Bronchial epithelial cell (primary cell): ENCODE data around the gene RXFP1. TPM values are rescaled to one million over a fixed set of nuclear protein-coding genes. Genes with fewer than 3 reads are reported as not detected.

Source experiments
- DNase-seq: peaks from one replicate; pipeline ENCODE4 v3.0.0-alpha.2; 2010; ENCODE audit warnings: low read depth
- FAIRE-seq: peaks from 2 replicates; lab custom pipeline; 2011; peaks lifted over from hg19 to GRCh38; lab: Jason Lieb, UNC
- H3K27me3 ChIP-seq: 2 replicates; pipeline ENCODE4 v1.5.1; 2011; ENCODE audit warnings: low read length; ENCODE audit not compliant: control insufficient read depth, insufficient read depth
- H3K36me3 ChIP-seq: 2 replicates; pipeline ENCODE4 v1.5.1; 2011; ENCODE audit warnings: low read length; ENCODE audit not compliant: control insufficient read depth, insufficient read depth
- H3K4me3 ChIP-seq: 2 replicates; pipeline ENCODE4 v1.5.1; 2011; ENCODE audit warnings: mild to moderate bottlenecking, low read depth, low read length, control low read depth
- total RNA-seq: library from RNA; depleted of rRNA; stranded (reverse); fragments of >200 nt; gene quantifications from 2 replicates; pipeline ENCODE4 v1.2.1, GENCODE V29; 2014
- TF ChIP-seq, protein P1 (sequence below): IDR thresholded peaks from 2 replicates; pipeline ENCODE4 v1.5.1; 2011; ENCODE audit warnings: mild to moderate bottlenecking, moderate library complexity, low read length, control low read depth, inconsistent platforms; ENCODE audit not compliant: insufficient read depth, severe bottlenecking

Gene RXFP1
- total RNA-seq, 1 donor from 2014 or later: under 0.01 TPM

DNA sequence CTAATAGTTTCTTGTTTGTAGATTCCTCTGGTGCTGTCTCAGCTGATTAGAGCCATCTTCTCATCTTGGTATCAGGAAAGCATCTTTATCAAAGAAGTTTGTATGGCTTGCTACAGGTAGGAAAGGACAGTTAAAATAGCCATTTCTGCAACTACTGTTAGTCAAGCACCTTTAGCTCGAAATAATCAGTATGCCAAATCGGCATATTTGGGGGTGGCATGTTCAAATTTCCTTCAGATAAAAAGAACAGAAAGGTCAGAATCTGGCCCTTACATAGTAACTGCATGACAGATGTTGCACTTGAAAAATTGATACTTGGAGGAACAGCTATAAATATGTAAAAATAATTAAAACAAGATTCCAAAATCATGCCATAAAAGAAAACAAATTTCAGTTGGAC lies 145.2 kb downstream of the RXFP1 start:
- H3K4me3 ChIP-seq: no peak overlapping the region
- FAIRE-seq (no peak), DNase-seq (no peak)
- TF ChIP-seq, protein P1, sequence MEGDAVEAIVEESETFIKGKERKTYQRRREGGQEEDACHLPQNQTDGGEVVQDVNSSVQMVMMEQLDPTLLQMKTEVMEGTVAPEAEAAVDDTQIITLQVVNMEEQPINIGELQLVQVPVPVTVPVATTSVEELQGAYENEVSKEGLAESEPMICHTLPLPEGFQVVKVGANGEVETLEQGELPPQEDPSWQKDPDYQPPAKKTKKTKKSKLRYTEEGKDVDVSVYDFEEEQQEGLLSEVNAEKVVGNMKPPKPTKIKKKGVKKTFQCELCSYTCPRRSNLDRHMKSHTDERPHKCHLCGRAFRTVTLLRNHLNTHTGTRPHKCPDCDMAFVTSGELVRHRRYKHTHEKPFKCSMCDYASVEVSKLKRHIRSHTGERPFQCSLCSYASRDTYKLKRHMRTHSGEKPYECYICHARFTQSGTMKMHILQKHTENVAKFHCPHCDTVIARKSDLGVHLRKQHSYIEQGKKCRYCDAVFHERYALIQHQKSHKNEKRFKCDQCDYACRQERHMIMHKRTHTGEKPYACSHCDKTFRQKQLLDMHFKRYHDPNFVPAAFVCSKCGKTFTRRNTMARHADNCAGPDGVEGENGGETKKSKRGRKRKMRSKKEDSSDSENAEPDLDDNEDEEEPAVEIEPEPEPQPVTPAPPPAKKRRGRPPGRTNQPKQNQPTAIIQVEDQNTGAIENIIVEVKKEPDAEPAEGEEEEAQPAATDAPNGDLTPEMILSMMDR: no peak
- H3K27me3 ChIP-seq: no peaks in the 10 kb centered on the region
- no peaks in the 10 kb centered on the region for H3K36me3 ChIP-seq

DNA sequence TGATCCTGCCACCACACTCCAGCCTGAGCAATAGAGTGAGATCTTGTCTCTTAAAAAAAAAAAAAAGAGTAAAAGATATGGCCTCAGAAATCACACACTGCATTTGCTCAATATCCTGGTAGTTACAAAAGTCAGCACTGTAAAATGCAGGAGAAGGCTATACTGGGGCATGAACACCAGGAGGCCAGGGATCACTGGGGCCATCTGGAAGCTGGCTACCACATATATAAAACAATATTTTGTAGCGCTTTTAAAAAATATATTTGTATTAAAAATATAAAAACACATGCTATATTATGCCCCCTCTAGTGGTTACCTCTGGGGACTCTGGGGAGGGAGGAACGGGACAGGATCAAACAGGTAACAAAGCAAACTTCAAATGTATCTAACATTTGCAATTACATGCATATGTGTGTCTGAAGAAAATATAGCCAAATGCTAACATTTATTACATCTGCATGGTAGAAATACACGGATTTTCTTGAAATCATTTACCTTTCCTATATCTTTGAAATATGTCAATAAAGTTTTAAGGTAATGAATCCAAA lies 146.0 kb downstream of the RXFP1 start:
- Histone ChIP-seq H3K36me3 (no peaks in the 10 kb centered on the region), H3K27me3 (no peaks in the 10 kb centered on the region), H3K4me3 (no peak overlapping the region)
- DNase-seq (peak; percentile 37), FAIRE-seq (no peak)
- TF ChIP-seq, protein P1: peak; percentile 51

DNA sequence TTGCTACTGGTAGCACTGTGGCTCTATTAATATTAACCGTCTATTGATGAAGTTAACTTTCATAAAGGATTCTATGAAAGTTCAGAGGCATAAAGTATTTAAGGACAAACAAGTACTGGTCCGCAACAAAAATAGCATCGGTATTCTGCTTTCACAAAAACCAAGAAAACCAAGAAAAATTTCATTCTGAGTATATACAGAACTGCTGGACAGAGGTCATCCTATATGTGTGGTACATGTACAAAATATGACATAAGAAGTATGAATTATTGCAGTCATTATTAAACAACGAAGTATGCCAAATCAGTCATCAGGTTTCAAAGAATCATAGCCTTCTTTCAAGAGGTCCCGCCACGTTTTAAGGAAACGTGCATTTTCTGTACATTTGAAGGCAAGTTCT lies 147.6 kb downstream of the RXFP1 start:
- TF ChIP-seq, protein P1: no peak
- FAIRE-seq (no peak), DNase-seq (no peak)
- Histone ChIP-seq H3K36me3 (no peaks in the 10 kb centered on the region), H3K27me3 (no peaks in the 10 kb centered on the region), H3K4me3 (no peak overlapping the region)

DNA sequence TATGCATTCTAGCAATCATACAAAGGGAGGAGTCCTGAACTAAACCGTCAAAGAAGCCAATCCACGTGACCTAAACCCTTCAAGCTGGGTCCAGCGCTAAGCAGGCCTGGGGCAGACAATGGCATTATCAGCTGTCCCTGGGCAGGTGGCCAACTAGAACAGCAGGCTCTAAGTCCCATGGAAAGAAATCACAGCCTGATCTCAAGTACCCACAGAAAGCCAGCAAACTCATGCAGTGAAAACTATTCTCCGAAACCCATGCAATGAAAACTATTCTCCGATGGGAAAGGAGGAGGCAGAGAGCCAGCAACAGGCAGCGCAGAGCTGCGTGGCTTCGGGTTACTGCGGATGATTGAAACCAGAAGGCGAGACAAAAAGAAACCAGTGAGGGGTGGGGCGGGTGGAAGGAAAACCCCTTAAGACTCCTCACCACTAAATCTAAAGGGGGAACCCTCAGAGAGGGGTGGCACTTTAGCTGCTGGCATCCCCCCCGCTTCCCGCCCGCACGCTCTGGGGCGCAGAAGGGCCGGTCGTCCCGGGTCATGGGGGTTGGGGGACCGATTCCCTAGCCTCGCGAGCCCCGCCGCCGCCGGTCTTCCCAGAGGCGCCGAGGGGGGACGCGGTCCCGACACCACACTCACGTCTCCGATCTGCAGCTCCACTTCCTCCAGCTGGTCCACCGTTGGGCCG lies 149.4 kb downstream of the RXFP1 start:
- H3K4me3 ChIP-seq: peak overlapping the region; percentile 80
- FAIRE-seq: no peak
- no peaks in the 10 kb centered on the region for H3K27me3 ChIP-seq
- TF ChIP-seq, protein P1: no peak
- H3K36me3 ChIP-seq: no peaks in the 10 kb centered on the region
- DNase-seq: peak; percentile 54

DNA sequence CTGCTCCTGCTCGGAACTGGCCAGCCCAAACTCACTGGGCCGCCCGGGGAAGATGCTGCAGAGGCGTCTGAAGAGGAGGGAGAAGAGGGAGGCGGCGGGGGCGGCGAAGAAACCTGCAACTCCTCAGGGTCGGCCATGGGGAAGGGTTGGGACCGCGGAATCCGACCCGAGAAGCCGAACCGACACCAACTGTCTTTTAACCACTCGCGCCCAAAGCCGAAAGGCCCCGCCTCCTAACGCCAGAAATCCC lies 149.9 kb downstream of the RXFP1 start, which contains the start of gene C4orf46:
C4orf46 (minus strand) TSS at position 223 of the 250 bp plus-strand sequence; CDS start at position 137, 86 bp downstream.
- FAIRE-seq (no peak), DNase-seq (no peak)
- TF ChIP-seq, protein P1: no peak
- H3K27me3 ChIP-seq: no peaks in the 10 kb centered on the region
- H3K4me3 ChIP-seq: peak within 1 kb of the TSS; percentile 80
- H3K36me3 ChIP-seq: no peaks in the 10 kb centered on the region
